ENCODE measurements around the gene CD19. TPM values are rescaled to one million over a fixed set of nuclear protein-coding genes. Genes with fewer than 3 reads are reported as not detected.
"Not testable (repeated sequence)": the region's sequence is repeated elsewhere in the genome, so short reads cannot be mapped to it uniquely, and the experiment has no call there.

The CD19 gene
- total RNA-seq, 1 donor from 2014 or later, result not detected

- intact Hi-C loops (cut with DNase I), result no loop called here
- DNase-seq (peak; percentile 99), ATAC-seq (ENCODE audit: poor library complexity) (peak; percentile 99)
Observed at GRCh38 chr16:28974437-28975157, 42.8 kb downstream of the CD19 start, which contains the start of gene SPNS1. Gene SPNS1, plus strand, starts transcription at chr16:28974778. Its CDS starts 374 bp downstream, at chr16:28975152.

- peak; percentile 15 for ATAC-seq (ENCODE audit: poor library complexity)
- DNase-seq, result no peak
- intact Hi-C loops (cut with DNase I), result no loop called here
Observed at GRCh38 chr16:28975158-28975599, 43.4 kb downstream of the CD19 start.

GRCh38 chr16:28977703-28978662 lies 46.2 kb downstream of the CD19 start:
- ATAC-seq (ENCODE audit: poor library complexity), result no peak
- DNase-seq, result no peak
- intact Hi-C loops (cut with DNase I), result no loop called here

GRCh38 chr16:28980330-28980729 lies 48.6 kb downstream of the CD19 start:
- ATAC-seq (ENCODE audit: poor library complexity); DNase-seq; intact Hi-C loops (cut with DNase I): not testable (repeated sequence)

GRCh38 chr16:28980929-28981328 lies 49.2 kb downstream of the CD19 start:
- ATAC-seq (ENCODE audit: poor library complexity) (no peak), DNase-seq (no peak)
- intact Hi-C loops (cut with DNase I), result no loop called here

- ATAC-seq (ENCODE audit: poor library complexity) (no peak), DNase-seq (no peak)
- intact Hi-C loops (cut with DNase I), result no loop called here
Observed at GRCh38 chr16:28981517-28981916, 49.7 kb downstream of the CD19 start.

GRCh38 chr16:28982418-28982817 lies 50.6 kb downstream of the CD19 start:
- ATAC-seq (ENCODE audit: poor library complexity) (no peak), DNase-seq (no peak)
- intact Hi-C loops (cut with DNase I), result no loop called here

GRCh38 chr16:28982949-28983348 lies 51.2 kb downstream of the CD19 start:
- intact Hi-C loops (cut with DNase I), result no loop called here
- no peak for ATAC-seq (ENCODE audit: poor library complexity)
- no peak for DNase-seq

GRCh38 chr16:28983644-28984043 lies 51.9 kb downstream of the CD19 start:
- DNase-seq, result no peak
- intact Hi-C loops (cut with DNase I), result no loop called here
- no peak for ATAC-seq (ENCODE audit: poor library complexity)

- intact Hi-C loops (cut with DNase I), result no loop called here
- no peak for ATAC-seq (ENCODE audit: poor library complexity)
- DNase-seq, result no peak
Observed at GRCh38 chr16:28984091-28984490, 52.3 kb downstream of the CD19 start.

GRCh38 chr16:28984619-28985135 lies 52.9 kb downstream of the CD19 start, which contains the start of gene LAT:
Gene LAT, plus strand, starts transcription at chr16:28985052. Its CDS starts 366 bp downstream, at chr16:28985418.
- intact Hi-C loops (cut with DNase I), result no loop called here
- ATAC-seq (ENCODE audit: poor library complexity) (peak; percentile 41), DNase-seq (no peak)

GRCh38 chr16:28985211-28986041 lies 53.7 kb downstream of the CD19 start:
- intact Hi-C loops (cut with DNase I), result no loop called here
- no peak for ATAC-seq (ENCODE audit: poor library complexity)
- no peak for DNase-seq

- ATAC-seq (ENCODE audit: poor library complexity) (no peak), DNase-seq (no peak)
- intact Hi-C loops (cut with DNase I), result no loop called here
Observed at GRCh38 chr16:28986046-28986445, 54.3 kb downstream of the CD19 start.

- intact Hi-C loops (cut with DNase I), result no loop called here
- DNase-seq, result no peak
- ATAC-seq (ENCODE audit: poor library complexity), result no peak
Observed at GRCh38 chr16:28986492-28986891, 54.7 kb downstream of the CD19 start.

- ATAC-seq (ENCODE audit: poor library complexity) (no peak), DNase-seq (no peak)
- intact Hi-C loops (cut with DNase I), result no loop called here
Observed at GRCh38 chr16:28987170-28987853, 55.5 kb downstream of the CD19 start.
